Fibroblast of mammary gland (primary cell): ENCODE data around the gene CIAO2A.
A peak's percentile ranks its signal among the peaks of the same experiment; 100 is the strongest.
"Not testable (repeated sequence)": the region's sequence is repeated elsewhere in the genome, so short reads cannot be mapped to it uniquely, and the experiment has no call there.

Source experiments
- DNase-seq: peaks from one replicate; pipeline ENCODE4 v3.0.0-alpha.2; 2010; ENCODE audit warnings: low read depth
- H3K4me3 ChIP-seq: 2 replicates; pipeline ENCODE4 v1.5.1; 2011; ENCODE audit warnings: low read depth, mild to moderate bottlenecking, low read length, moderate library complexity; ENCODE audit not compliant: control insufficient read depth
- TF ChIP-seq, protein P1 (sequence below): conservative IDR thresholded peaks from 2 replicates; pipeline ENCODE4 v1.5.1; 2011; ENCODE audit warnings: low read depth, low read length, inconsistent platforms; ENCODE audit not compliant: control insufficient read depth, insufficient read depth

Gene CIAO2A

DNA sequence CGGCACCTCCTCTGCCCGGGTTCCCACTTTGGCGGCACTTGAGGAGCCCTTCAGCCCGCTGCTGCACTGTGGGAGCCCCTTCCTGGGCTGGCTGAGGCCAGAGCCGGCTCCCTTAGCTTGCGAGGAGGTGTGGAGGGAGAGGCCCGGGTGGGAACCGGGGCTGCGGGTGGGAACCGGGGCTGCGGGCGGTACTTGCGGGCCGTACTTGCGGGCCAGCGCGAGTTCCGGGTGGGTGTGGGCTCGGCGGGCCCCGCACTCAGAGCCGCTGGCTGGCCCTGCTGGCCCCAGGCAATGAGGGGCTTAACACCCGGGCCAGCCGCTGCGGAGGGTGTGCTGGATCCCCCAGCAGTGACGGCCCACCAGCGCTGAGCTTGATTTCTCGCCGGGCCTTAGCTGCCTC lies 32.9 kb downstream of the CIAO2A start:
- no peak for DNase-seq
- TF ChIP-seq, protein P1, sequence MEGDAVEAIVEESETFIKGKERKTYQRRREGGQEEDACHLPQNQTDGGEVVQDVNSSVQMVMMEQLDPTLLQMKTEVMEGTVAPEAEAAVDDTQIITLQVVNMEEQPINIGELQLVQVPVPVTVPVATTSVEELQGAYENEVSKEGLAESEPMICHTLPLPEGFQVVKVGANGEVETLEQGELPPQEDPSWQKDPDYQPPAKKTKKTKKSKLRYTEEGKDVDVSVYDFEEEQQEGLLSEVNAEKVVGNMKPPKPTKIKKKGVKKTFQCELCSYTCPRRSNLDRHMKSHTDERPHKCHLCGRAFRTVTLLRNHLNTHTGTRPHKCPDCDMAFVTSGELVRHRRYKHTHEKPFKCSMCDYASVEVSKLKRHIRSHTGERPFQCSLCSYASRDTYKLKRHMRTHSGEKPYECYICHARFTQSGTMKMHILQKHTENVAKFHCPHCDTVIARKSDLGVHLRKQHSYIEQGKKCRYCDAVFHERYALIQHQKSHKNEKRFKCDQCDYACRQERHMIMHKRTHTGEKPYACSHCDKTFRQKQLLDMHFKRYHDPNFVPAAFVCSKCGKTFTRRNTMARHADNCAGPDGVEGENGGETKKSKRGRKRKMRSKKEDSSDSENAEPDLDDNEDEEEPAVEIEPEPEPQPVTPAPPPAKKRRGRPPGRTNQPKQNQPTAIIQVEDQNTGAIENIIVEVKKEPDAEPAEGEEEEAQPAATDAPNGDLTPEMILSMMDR: no peak

DNA sequence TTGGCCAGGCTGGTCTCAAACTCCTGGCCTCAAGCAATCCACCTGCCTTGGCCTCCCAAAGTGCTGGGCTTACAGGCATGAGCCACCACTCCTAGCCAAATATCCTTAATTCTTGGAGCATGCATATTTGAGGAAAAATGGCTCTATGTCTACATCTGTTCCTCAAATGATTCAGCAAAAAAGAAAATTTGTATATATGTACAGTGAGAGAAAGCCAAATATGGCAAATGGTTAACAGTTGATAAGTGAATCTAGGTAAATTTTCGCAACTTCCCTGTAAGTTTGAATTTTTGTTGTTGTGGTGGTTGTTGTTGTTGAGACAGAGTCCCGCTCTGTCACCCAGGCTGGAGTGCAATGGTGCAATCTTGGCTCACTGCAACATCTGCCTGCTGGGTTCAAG lies 34.5 kb downstream of the CIAO2A start:
- DNase-seq, H3K4me3 ChIP-seq: not testable (repeated sequence)

More for the DNA sequence above, 32.9 kb downstream of the CIAO2A start:
- H3K4me3 ChIP-seq: no peak overlapping the region

DNA sequence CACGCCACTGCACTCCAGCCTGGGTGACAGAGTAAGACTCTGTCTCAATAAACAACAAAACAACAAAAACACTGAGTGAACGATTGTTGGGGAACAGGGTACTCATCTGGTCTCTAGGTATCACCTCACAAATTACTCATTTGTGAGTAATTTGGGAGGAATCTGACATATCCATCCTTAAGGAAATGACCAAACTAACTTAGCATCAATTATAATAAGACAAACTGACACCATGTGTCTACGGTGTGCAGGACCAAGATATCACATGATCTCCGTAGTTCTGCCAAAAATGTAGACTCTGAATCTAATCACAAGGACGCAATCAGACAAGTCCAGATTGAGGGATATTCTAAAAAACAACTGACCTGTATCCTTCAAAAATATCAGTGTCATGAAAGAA lies 35.4 kb downstream of the CIAO2A start:
- no peak for DNase-seq
- no peak overlapping the region for H3K4me3 ChIP-seq
- TF ChIP-seq, protein P1: no peak

DNA sequence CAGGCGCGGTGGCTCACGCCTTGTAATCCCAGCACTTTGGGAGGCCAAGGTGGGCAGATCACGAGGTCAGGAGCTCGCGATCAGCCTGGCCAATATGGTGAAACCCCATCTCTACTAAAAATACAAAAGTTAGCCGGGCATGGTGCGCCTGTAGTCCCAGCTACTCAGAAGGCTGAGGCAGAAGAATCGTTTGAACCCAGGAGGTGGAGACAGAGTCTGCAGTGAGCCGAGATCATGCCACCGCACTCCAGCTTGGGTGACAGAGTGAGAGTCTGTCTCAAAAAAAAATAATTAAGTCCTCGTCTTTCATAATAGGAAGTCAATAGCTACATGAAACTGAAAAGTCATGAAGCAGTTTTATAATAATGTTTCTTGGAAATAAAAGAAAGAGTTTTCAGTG lies 40.0 kb downstream of the CIAO2A start:
- not testable (repeated sequence) for DNase-seq, H3K4me3 ChIP-seq

DNA sequence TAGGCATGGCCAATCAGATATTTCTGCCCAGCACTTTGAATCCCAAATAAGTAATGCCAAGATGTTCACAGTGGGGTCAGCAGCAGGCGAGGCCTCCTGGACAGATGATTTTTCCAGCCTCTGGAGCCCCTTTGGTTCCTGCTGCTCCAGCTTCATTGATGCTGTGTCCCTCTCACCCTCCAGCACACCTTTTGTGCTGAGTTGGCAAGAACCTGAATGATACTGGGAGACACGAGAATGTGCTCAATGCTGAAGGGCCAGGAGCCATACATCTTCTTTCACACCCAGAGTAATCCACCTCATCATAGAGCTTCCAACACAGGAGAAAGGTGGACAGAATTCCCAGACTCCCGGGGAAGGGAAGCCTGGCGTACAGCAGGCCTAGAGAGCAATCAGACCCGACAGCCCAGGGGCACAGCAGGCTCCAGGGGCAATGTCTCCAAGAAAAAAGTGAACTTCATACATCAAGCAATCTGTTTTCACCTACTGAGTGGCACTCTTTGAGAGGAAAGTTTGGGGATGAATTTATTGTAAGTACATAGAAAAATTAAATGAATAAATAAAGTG lies 40.6 kb downstream of the CIAO2A start:
- DNase-seq: no peak
- TF ChIP-seq, protein P1: no peak
- H3K4me3 ChIP-seq: no peak overlapping the region

DNA sequence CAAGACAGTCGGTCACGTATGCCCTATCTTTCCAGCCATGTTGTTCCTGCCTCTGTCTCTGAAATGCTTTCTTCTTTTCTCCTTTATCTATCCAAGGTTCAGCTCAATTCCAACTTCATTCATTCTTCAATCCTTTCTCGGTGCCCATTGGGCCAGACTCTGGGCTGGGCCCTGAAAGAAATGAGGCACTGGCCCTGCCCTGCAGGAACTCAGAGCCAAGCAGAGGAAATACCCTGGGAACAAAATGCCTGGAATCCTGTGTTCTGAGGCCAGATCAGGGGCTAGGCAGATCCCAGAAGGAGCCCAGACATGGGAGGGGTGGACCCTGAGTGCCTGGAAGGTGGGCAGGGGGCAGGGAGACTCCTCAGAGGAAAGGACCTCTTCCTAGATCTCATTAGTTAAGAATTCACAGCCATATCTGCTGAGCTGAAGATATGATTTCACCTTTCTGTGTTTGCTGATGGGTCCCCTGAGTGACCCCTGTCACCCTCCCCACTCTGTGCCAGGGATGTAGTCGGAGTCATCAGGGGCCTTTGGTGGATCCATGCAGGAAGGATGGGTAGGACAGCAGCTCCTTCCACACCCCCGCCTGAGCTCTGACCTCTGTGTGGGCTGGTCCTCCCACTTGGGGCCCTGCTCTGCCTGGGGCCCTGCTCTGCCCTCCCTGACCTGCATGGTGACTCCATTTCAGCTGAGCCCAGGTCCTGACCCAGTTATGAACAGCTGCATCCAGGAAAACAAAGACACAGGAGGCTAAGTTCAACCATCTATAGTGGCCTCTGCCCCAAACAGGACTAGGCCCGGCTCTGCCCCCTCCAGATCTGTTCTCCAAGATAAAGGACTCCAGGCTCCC lies 42.0 kb downstream of the CIAO2A start:
- TF ChIP-seq, protein P1: no peak
- no peak overlapping the region for H3K4me3 ChIP-seq
- DNase-seq: peak; percentile 31

DNA sequence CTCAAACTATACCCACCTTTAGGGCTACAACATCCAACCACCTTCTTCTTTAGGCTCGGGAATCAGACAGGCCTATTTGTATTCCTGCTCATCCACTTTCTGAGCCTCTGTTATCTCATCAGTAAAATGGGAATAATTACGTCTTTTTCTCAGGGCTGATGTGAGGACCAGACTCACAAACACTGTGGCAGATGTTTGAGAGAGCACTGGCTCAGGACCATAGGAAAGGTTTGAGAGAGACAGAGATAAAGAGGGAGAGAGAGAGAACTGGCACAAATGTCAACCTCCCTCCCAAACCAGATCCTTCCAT lies 42.6 kb downstream of the CIAO2A start:
- no peak overlapping the region for H3K4me3 ChIP-seq
- TF ChIP-seq, protein P1: no peak
- no peak for DNase-seq
